H9 (cell line): ENCODE data around the gene KCNIP4. TPM values are rescaled to one million over a fixed set of nuclear protein-coding genes. Genes with fewer than 3 reads are reported as not detected.

Experiments
- DNase-seq: peaks from one replicate; pipeline ENCODE4 v3.0.0-alpha.2; 2017
- H2AFZ ChIP-seq: one replicate; pipeline ENCODE4 v1.6.1; 2013; ENCODE audit warnings: mild to moderate bottlenecking, low read length, control low read depth, moderate library complexity
- H2AK5ac ChIP-seq: 2 replicates; pipeline ENCODE4 v1.6.1; 2013; ENCODE audit warnings: low read length, control low read depth, mixed read lengths; ENCODE audit not compliant: insufficient read length
- H2BK120ac ChIP-seq: one replicate; pipeline ENCODE4 v1.6.1; 2013; ENCODE audit warnings: low read depth, mild to moderate bottlenecking, low read length, control low read depth, inconsistent platforms; ENCODE audit not compliant: poor library complexity, severe bottlenecking
- H2BK12ac ChIP-seq: 2 replicates; pipeline ENCODE4 v1.6.1; 2013; ENCODE audit warnings: low read length, control low read depth, mixed read lengths, low read depth; ENCODE audit not compliant: insufficient read length
- H2BK15ac ChIP-seq: 2 replicates; pipeline ENCODE4 v1.6.1; 2013; ENCODE audit warnings: low read depth, low read length, control low read depth
- H2BK20ac ChIP-seq: one replicate; pipeline ENCODE4 v1.6.1; 2013; ENCODE audit warnings: low read depth, mild to moderate bottlenecking, low read length, control low read depth, inconsistent platforms; ENCODE audit not compliant: poor library complexity, severe bottlenecking
- H2BK5ac ChIP-seq: 2 replicates; pipeline ENCODE4 v1.6.1; 2013; ENCODE audit warnings: low read length, control low read depth, mixed read lengths; ENCODE audit not compliant: insufficient read length
- H3K14ac ChIP-seq: 2 replicates; pipeline ENCODE4 v1.6.1; 2013; ENCODE audit warnings: low read length, control low read depth; ENCODE audit not compliant: insufficient read depth
- H3K18ac ChIP-seq: 2 replicates; pipeline ENCODE4 v1.6.1; 2013; ENCODE audit warnings: low read depth, mild to moderate bottlenecking, mixed read lengths, low read length, control low read depth; ENCODE audit not compliant: insufficient read length
- H3K23ac ChIP-seq: 2 replicates; pipeline ENCODE4 v1.6.1; 2013; ENCODE audit warnings: low read length, control low read depth, mixed read lengths, low read depth; ENCODE audit not compliant: insufficient read length
- H3K23me2 ChIP-seq: 2 replicates; pipeline ENCODE4 v1.6.1; 2013; ENCODE audit warnings: low read depth, mild to moderate bottlenecking, mixed read lengths, low read length, control low read depth; ENCODE audit not compliant: insufficient read length, poor library complexity, severe bottlenecking
- H3K27ac ChIP-seq: 2 replicates; pipeline ENCODE4 v1.5.1; 2013; ENCODE audit warnings: low read length, control low read depth, mixed read lengths, low read depth; ENCODE audit not compliant: insufficient read length
- H3K27me3 ChIP-seq: 2 replicates; pipeline ENCODE4 v1.6.1; 2013; ENCODE audit warnings: low read length, control low read depth, inconsistent platforms; ENCODE audit not compliant: insufficient read depth
- H3K4ac ChIP-seq: 2 replicates; pipeline ENCODE4 v1.6.1; 2013; ENCODE audit warnings: low read depth, mild to moderate bottlenecking, control low read depth, inconsistent platforms, low read length, moderate library complexity
- H3K4me1 ChIP-seq: 2 replicates; pipeline ENCODE4 v1.6.1; 2013; ENCODE audit warnings: low read length, control low read depth, inconsistent platforms; ENCODE audit not compliant: insufficient read depth
- H3K4me2 ChIP-seq: 2 replicates; pipeline ENCODE4 v1.6.1; 2013; ENCODE audit warnings: low read length, control low read depth, mixed read lengths; ENCODE audit not compliant: insufficient read length, insufficient read depth
- H3K56ac ChIP-seq: 2 replicates; pipeline ENCODE4 v1.6.1; 2013; ENCODE audit warnings: low read depth, mild to moderate bottlenecking, mixed read lengths, low read length, control low read depth; ENCODE audit not compliant: insufficient read length
- H3K79me1 ChIP-seq: 2 replicates; pipeline ENCODE4 v1.6.1; 2013; ENCODE audit warnings: low read depth, mild to moderate bottlenecking, moderate library complexity, low read length, control low read depth, inconsistent platforms; ENCODE audit not compliant: insufficient read depth, poor library complexity, severe bottlenecking
- H3K79me2 ChIP-seq: 2 replicates; pipeline ENCODE4 v1.6.1; 2013; ENCODE audit warnings: low read length, control low read depth, inconsistent platforms; ENCODE audit not compliant: insufficient read depth
- H3K9ac ChIP-seq: 2 replicates; pipeline ENCODE4 v1.6.1; 2013; ENCODE audit warnings: low read length, control low read depth, mixed read lengths; ENCODE audit not compliant: insufficient read length; ENCODE audit errors: extremely low read depth
- H3K9me3 ChIP-seq: one replicate; pipeline ENCODE4 v1.6.1; 2013; ENCODE audit warnings: low read depth, low read length, inconsistent platforms; ENCODE audit not compliant: control insufficient read depth
- H3T11ph ChIP-seq: one replicate; pipeline ENCODE4 v1.6.1; 2013; ENCODE audit warnings: mild to moderate bottlenecking, low read length, control low read depth, inconsistent platforms
- H4K20me1 ChIP-seq: one replicate; pipeline ENCODE4 v1.6.1; 2013; ENCODE audit not compliant: control insufficient read depth, insufficient read length, insufficient read depth
- H4K5ac ChIP-seq: 2 replicates; pipeline ENCODE4 v1.6.1; 2013; ENCODE audit warnings: low read depth, mild to moderate bottlenecking, mixed read lengths, low read length, control low read depth; ENCODE audit not compliant: insufficient read length
- H4K8ac ChIP-seq: replicated peaks from 2 replicates; pipeline ENCODE4 v1.6.1; 2013; ENCODE audit warnings: low read length, control low read depth, mixed read lengths, low read depth; ENCODE audit not compliant: insufficient read length
- H4K91ac ChIP-seq: 2 replicates; pipeline ENCODE4 v1.6.1; 2013; ENCODE audit warnings: low read depth, mild to moderate bottlenecking, moderate library complexity, mixed read lengths, low read length, control low read depth; ENCODE audit not compliant: insufficient read length
- H3K27ac Mint-ChIP-seq, 3 experiments: 2 replicates in 2 of 3; 3 replicates in 1 of 3; pipeline ENCODE4 v1.8.0; 2020 to 2021; ENCODE audit warnings: mixed read lengths in 3 of 3, mild to moderate bottlenecking in 1 of 3, moderate library complexity in 1 of 3
- H3K27me3 Mint-ChIP-seq: 2 replicates; pipeline ENCODE4 v1.8.0; 2021; ENCODE audit warnings: low read depth, mild to moderate bottlenecking, moderate library complexity, mixed read lengths
- H3K36me3 Mint-ChIP-seq, 3 experiments: 2 replicates in 2 of 3; 3 replicates in 1 of 3; pipeline ENCODE4 v1.8.0; 2020 to 2021; ENCODE audit warnings: low read depth in 3 of 3, mixed read lengths in 3 of 3; ENCODE audit not compliant: insufficient read depth in 1 of 3
- H3K4me1 Mint-ChIP-seq, 2 experiments: 2 replicates each; pipeline ENCODE4 v1.8.0; 2020; ENCODE audit warnings: mixed read lengths in 2 of 2
- H3K4me3 Mint-ChIP-seq, 2 experiments: 2 replicates in 1 of 2; 3 replicates in 1 of 2; pipeline ENCODE4 v1.8.0; 2020 to 2021; ENCODE audit warnings: mild to moderate bottlenecking in 2 of 2, mixed read lengths in 2 of 2, moderate library complexity in 1 of 2
- H3K9me3 Mint-ChIP-seq, 2 experiments: 2 replicates in 1 of 2; 3 replicates in 1 of 2; pipeline ENCODE4 v1.8.0; 2020; ENCODE audit warnings: mild to moderate bottlenecking in 2 of 2, mixed read lengths in 2 of 2, moderate library complexity in 1 of 2
- CTCF ChIP-seq: fragments of 200-600 bp; sonication (generic); conservative IDR thresholded peaks from 3 replicates; pipeline ENCODE4 v1.8.0; 2021; ENCODE audit warnings: antibody characterized with exemption, mild to moderate bottlenecking
- WGBS: extraction: QIAGEN DNeasy Blood & Tissue Kit; methylation state at CpG from one replicate; pipeline ENCODE4 v1.1.7; 2013; ENCODE audit warnings: missing lambda C conversion rate, low lambda C conversion rate, mixed read lengths; ENCODE audit not compliant: insufficient read length; ENCODE audit errors: extremely low coverage; 5-methylcytosine and 5-hydroxymethylcytosine counted together
- total RNA-seq: library from RNA; stranded (reverse); gene quantifications from 2 replicates; pipeline ENCODE4 v1.2.1, GENCODE V29; 2021

Gene KCNIP4
- total RNA-seq, 1 experiment from 2014 or later = not detected

- no peak overlapping the region; a peak in 1 of 7 replicates for H3K27ac Mint-ChIP-seq
Measured at GRCh38 chr4:21795091-21795490, 153.5 kb downstream of the KCNIP4 start.

More at GRCh38 chr4:21795091-21795490, 153.5 kb downstream of the KCNIP4 start:
- TF ChIP-seq CTCF = no peak
- no peaks in the 10 kb centered on the region; a peak in 1 of 5 replicates for H3K9me3 Mint-ChIP-seq
- Histone ChIP-seq H3K9me3 (no peaks in the 10 kb centered on the region), H3K4ac (no peak overlapping the region), H3T11ph (no peak overlapping the region), H2BK5ac (no peak overlapping the region), H3K27ac (no peak overlapping the region), H2BK20ac (no peak overlapping the region), H3K27me3 (no peaks in the 10 kb centered on the region), H3K9ac (no peak overlapping the region), H2BK15ac (no peak overlapping the region), H3K14ac (no peak overlapping the region), H4K8ac (no peak overlapping the region), H4K20me1 (no peaks in the 10 kb centered on the region), H2AK5ac (no peak overlapping the region), H4K91ac (no peak overlapping the region), H3K4me1 (no peaks in the 10 kb centered on the region), H3K23ac (no peak overlapping the region), H3K23me2 (no peaks in the 10 kb centered on the region), H3K56ac (no peak overlapping the region), H4K5ac (no peak overlapping the region), H2BK120ac (no peak overlapping the region), H3K79me1 (no peaks in the 10 kb centered on the region), H2AFZ (no peak overlapping the region), H2BK12ac (no peak overlapping the region), H3K18ac (no peak overlapping the region), H3K79me2 (no peaks in the 10 kb centered on the region), H3K4me2 (no peak overlapping the region)
- no peaks in the 10 kb centered on the region for H3K36me3 Mint-ChIP-seq
- no CpG with 5 or more reads among the region's 9 CpGs for WGBS
- no peak overlapping the region for H3K4me3 Mint-ChIP-seq
- no peak for DNase-seq
- H3K27me3 Mint-ChIP-seq = no peaks in the 10 kb centered on the region
- peaks cover 3 to 6% of the 10 kb centered on the region in 2 experiments; a peak in 2 of 4 replicates for H3K4me1 Mint-ChIP-seq
